Activated naive CD8-positive, alpha-beta T cell treated with anti-CD3 and anti-CD28 coated beads, Interleukin-2, amount 10 ng/mL, durations not matched to agents 7 days and 5 days (primary cell): Measurements from ENCODE around the gene KRTAP25-1. TPM values are rescaled to one million over a fixed set of nuclear protein-coding genes. Genes with fewer than 3 reads are reported as not detected.

Experiments used
- ATAC-seq: fragments of 150-1000 bp; cut with Tn5 transposase; one replicate; pipeline ENCODE4 v1.10.0; 2021; ENCODE audit warnings: low read depth, moderate library complexity
- POLR2A ChIA-PET: fragments of 350-600 bp; sonication (Branson Sonifier 250); formaldehyde crosslinking; loops from one replicate; lab custom pipeline; 2021; ENCODE audit warnings: antibody characterized with exemption; lab: Charles Lee
- DNase-seq: peaks from one replicate; pipeline ENCODE4 v3.0.0; 2021
- H3K27ac Mint-ChIP-seq: one replicate; pipeline ENCODE4 v1.8.0; 2022; ENCODE audit warnings: mild to moderate bottlenecking, mixed read lengths
- H3K27me3 Mint-ChIP-seq: one replicate; pipeline ENCODE4 v1.8.0; 2022; ENCODE audit warnings: mild to moderate bottlenecking, moderate library complexity, mixed read lengths
- H3K36me3 Mint-ChIP-seq: one replicate; pipeline ENCODE4 v1.8.0; 2021; ENCODE audit warnings: mild to moderate bottlenecking, mixed read lengths
- H3K4me1 Mint-ChIP-seq: one replicate; pipeline ENCODE4 v1.8.0; 2021; ENCODE audit warnings: mixed read lengths
- H3K4me3 Mint-ChIP-seq: one replicate; pipeline ENCODE4 v1.8.0; 2022; ENCODE audit warnings: mild to moderate bottlenecking, moderate library complexity, mixed read lengths
- H3K9me3 Mint-ChIP-seq: one replicate; pipeline ENCODE4 v1.8.0; 2021; ENCODE audit warnings: mixed read lengths
- total RNA-seq, 2 experiments: library from RNA; stranded (reverse); gene quantifications; one replicate each; pipeline ENCODE4 v1.2.3, GENCODE V29; 2021

The KRTAP25-1 gene
- total RNA-seq, 2 experiments from 2014 or later = not detected

GRCh38 chr21:30271611-30272010 lies 17.7 kb downstream of the KRTAP25-1 start:
- no peaks in the 10 kb centered on the region for H3K27me3 Mint-ChIP-seq
- DNase-seq (no peak), ATAC-seq (no peak)
- no peak overlapping the region for H3K4me3 Mint-ChIP-seq
- H3K4me1 Mint-ChIP-seq = no peaks in the 10 kb centered on the region
- peaks cover 2% of the 10 kb centered on the region for H3K9me3 Mint-ChIP-seq
- H3K36me3 Mint-ChIP-seq = no peaks in the 10 kb centered on the region
- POLR2A ChIA-PET = no interaction called here
- H3K27ac Mint-ChIP-seq = no peak overlapping the region

GRCh38 chr21:30271156-30271555 lies 18.2 kb downstream of the KRTAP25-1 start:
- POLR2A ChIA-PET = no interaction called here

DNA sequence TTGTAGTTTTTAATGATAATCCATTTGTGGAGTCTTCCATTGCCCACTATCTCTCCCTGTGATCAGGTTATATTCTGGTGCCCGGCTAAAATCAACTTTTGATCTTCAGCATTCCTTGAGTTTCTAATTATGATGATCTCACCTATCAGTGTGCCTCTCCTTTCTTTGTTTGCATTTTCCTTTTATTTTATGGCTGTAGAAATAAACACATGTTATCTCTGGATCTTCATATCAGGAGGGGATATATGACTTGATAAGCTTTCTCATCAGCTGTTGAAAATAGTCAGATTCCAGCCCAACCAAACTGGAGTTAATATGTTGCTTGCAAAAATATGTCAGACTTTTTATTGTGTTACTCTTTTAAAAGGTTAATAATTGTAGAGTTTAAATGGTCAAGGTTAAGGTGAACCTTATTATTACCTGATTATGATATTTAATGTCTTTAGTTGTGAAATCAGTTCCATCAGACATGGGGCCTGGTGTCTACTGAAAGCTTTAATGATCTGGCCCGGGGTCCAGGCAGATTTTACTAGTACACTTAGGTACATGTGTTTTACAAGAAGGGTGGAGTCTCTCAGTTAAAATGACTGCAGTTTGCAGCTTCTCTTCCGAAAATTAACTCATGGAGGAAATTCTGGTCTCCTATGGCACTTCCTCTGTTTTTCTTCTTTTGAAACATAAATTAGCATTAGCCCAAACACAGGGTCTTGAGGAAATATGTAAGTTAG lies 19.3 kb downstream of the KRTAP25-1 start:
- Mint-ChIP-seq H3K9me3 (peaks cover 2% of the 10 kb centered on the region), H3K4me1 (no peaks in the 10 kb centered on the region), H3K27ac (no peak overlapping the region), H3K36me3 (no peaks in the 10 kb centered on the region), H3K4me3 (no peak overlapping the region), H3K27me3 (no peaks in the 10 kb centered on the region)
- ATAC-seq = no peak
- DNase-seq = no peak
- POLR2A ChIA-PET = no interaction called here

More at GRCh38 chr21:30271156-30271555, 18.2 kb downstream of the KRTAP25-1 start:
- ATAC-seq = no peak
- H3K4me3 Mint-ChIP-seq = no peak overlapping the region
- H3K27me3 Mint-ChIP-seq = no peaks in the 10 kb centered on the region
- DNase-seq = no peak
- no peaks in the 10 kb centered on the region for H3K4me1 Mint-ChIP-seq
- peaks cover 2% of the 10 kb centered on the region for H3K9me3 Mint-ChIP-seq
- no peaks in the 10 kb centered on the region for H3K36me3 Mint-ChIP-seq
- no peak overlapping the region for H3K27ac Mint-ChIP-seq

- no peaks in the 10 kb centered on the region for H3K4me1 Mint-ChIP-seq
- POLR2A ChIA-PET = no interaction called here
- ATAC-seq (no peak), DNase-seq (no peak)
- no peak overlapping the region for H3K4me3 Mint-ChIP-seq
- no peaks in the 10 kb centered on the region for H3K9me3 Mint-ChIP-seq
- H3K27ac Mint-ChIP-seq = no peak overlapping the region
- no peaks in the 10 kb centered on the region for H3K27me3 Mint-ChIP-seq
- no peaks in the 10 kb centered on the region for H3K36me3 Mint-ChIP-seq
Measured at GRCh38 chr21:30268608-30269197, 20.6 kb downstream of the KRTAP25-1 start.

- POLR2A ChIA-PET = no interaction called here
- Mint-ChIP-seq H3K4me3 (no peak overlapping the region), H3K27me3 (no peaks in the 10 kb centered on the region), H3K36me3 (no peaks in the 10 kb centered on the region), H3K4me1 (no peaks in the 10 kb centered on the region), H3K9me3 (no peaks in the 10 kb centered on the region), H3K27ac (no peak overlapping the region)
- DNase-seq = no peak
- no peak for ATAC-seq
Measured at GRCh38 chr21:30257773-30258172, 31.5 kb downstream of the KRTAP25-1 start.

- no peaks in the 10 kb centered on the region for H3K4me1 Mint-ChIP-seq
- H3K27me3 Mint-ChIP-seq = no peaks in the 10 kb centered on the region
- ATAC-seq (no peak), DNase-seq (no peak)
- H3K27ac Mint-ChIP-seq = no peak overlapping the region
- no peaks in the 10 kb centered on the region for H3K9me3 Mint-ChIP-seq
- POLR2A ChIA-PET = no interaction called here
- no peak overlapping the region for H3K4me3 Mint-ChIP-seq
- no peaks in the 10 kb centered on the region for H3K36me3 Mint-ChIP-seq
Measured at GRCh38 chr21:30256100-30256499, 33.2 kb downstream of the KRTAP25-1 start.

- H3K4me3 Mint-ChIP-seq = no peak overlapping the region
Measured at GRCh38 chr21:30255679-30256078, 33.6 kb downstream of the KRTAP25-1 start.

DNA sequence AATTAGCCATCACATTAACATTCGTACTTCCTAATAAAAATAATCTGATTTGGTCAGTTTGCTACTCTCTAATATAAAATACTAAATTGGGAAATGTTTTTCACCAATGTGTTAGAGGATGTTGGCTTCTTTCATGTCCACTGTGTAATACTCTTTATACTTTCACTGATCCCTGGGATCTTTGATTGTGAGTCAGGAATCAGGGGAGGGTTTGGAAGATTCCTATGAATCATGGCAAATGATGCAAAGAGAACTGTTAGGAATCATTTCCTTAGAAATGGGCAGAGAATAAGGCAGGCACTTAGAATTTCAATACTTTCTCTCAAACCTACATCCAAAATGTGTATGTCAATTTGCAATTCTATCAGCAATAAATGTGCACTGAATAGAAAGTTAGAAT lies 37.5 kb downstream of the KRTAP25-1 start:
- H3K4me1 Mint-ChIP-seq = no peaks in the 10 kb centered on the region
- no peak overlapping the region for H3K27ac Mint-ChIP-seq
- H3K9me3 Mint-ChIP-seq = no peaks in the 10 kb centered on the region
- no peak overlapping the region for H3K4me3 Mint-ChIP-seq
- no peaks in the 10 kb centered on the region for H3K36me3 Mint-ChIP-seq
- no peak for ATAC-seq
- POLR2A ChIA-PET = no interaction called here
- DNase-seq = no peak
- H3K27me3 Mint-ChIP-seq = no peaks in the 10 kb centered on the region

More at GRCh38 chr21:30255679-30256078, 33.6 kb downstream of the KRTAP25-1 start:
- POLR2A ChIA-PET = no interaction called here
- Mint-ChIP-seq H3K27me3 (no peaks in the 10 kb centered on the region), H3K9me3 (no peaks in the 10 kb centered on the region), H3K27ac (no peak overlapping the region), H3K36me3 (no peaks in the 10 kb centered on the region), H3K4me1 (no peaks in the 10 kb centered on the region)
- no peak for DNase-seq
- ATAC-seq = no peak

- no peaks in the 10 kb centered on the region for H3K4me1 Mint-ChIP-seq
- ATAC-seq (no peak), DNase-seq (no peak)
- no peaks in the 10 kb centered on the region for H3K9me3 Mint-ChIP-seq
- no peak overlapping the region for H3K4me3 Mint-ChIP-seq
- no peaks in the 10 kb centered on the region for H3K36me3 Mint-ChIP-seq
- H3K27me3 Mint-ChIP-seq = no peaks in the 10 kb centered on the region
- H3K27ac Mint-ChIP-seq = peak overlapping the region; percentile 44
- POLR2A ChIA-PET = no interaction called here
Measured at GRCh38 chr21:30249936-30250335, 39.4 kb downstream of the KRTAP25-1 start.

DNA sequence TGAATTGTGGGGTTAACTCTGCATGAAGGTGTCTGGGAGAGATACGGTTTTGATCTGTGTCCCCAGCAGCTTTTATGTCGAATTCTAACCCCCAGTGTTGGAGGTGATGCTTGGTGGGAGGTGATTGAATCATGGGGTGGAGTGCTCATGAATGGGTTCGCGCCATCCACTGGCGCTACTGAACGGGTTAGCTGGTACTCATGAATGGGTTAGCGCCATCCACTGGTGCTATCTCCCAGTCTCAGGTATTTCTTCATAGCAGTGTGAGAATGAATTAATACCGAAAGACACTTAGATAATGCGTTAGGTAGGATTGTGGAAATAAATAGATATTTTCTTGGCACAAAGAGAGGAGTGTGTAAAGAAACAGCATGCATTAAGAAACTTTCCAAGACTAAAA lies 40.5 kb downstream of the KRTAP25-1 start:
- no peaks in the 10 kb centered on the region for H3K4me1 Mint-ChIP-seq
- no peak overlapping the region for H3K4me3 Mint-ChIP-seq
- H3K27ac Mint-ChIP-seq = no peak overlapping the region
- ATAC-seq (no peak), DNase-seq (no peak)
- H3K36me3 Mint-ChIP-seq = no peaks in the 10 kb centered on the region
- POLR2A ChIA-PET = no interaction called here
- H3K27me3 Mint-ChIP-seq = no peaks in the 10 kb centered on the region
- no peaks in the 10 kb centered on the region for H3K9me3 Mint-ChIP-seq

GRCh38 chr21:30245061-30245460 lies 44.3 kb downstream of the KRTAP25-1 start:
- H3K36me3 Mint-ChIP-seq = no peaks in the 10 kb centered on the region
- ATAC-seq (no peak), DNase-seq (no peak)
- POLR2A ChIA-PET = no interaction called here
- H3K9me3 Mint-ChIP-seq = no peaks in the 10 kb centered on the region
- H3K4me3 Mint-ChIP-seq = no peak overlapping the region
- no peak overlapping the region for H3K27ac Mint-ChIP-seq
- H3K27me3 Mint-ChIP-seq = no peaks in the 10 kb centered on the region
- H3K4me1 Mint-ChIP-seq = no peaks in the 10 kb centered on the region

DNA sequence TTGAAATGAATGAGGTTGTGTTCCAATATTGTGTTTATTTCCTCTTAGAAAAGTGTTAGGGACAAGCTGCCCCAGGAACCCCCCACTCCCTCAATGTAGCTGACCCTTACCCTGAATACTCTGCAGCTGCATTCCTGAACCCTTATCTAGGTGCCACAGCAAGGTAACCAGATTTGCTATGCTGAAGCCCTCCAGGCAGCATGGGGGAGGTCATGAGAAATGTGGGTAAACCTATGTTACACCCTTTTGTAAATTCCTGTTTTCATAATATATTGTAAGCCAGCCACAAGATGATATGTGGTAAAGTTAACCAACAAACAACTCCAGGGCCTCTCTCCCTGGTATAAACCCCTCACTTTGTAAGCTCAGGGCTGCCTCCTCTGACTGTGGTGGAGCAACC lies 45.6 kb downstream of the KRTAP25-1 start:
- POLR2A ChIA-PET = no interaction called here
- H3K27me3 Mint-ChIP-seq = no peaks in the 10 kb centered on the region

GRCh38 chr21:30240661-30241060 lies 48.7 kb downstream of the KRTAP25-1 start:
- Mint-ChIP-seq H3K4me1 (no peaks in the 10 kb centered on the region), H3K27ac (no peak overlapping the region), H3K9me3 (no peaks in the 10 kb centered on the region), H3K4me3 (no peak overlapping the region), H3K36me3 (no peaks in the 10 kb centered on the region), H3K27me3 (no peaks in the 10 kb centered on the region)
- DNase-seq = no peak
- no peak for ATAC-seq
- POLR2A ChIA-PET = no interaction called here

More for the DNA sequence above, 45.6 kb downstream of the KRTAP25-1 start:
- Mint-ChIP-seq H3K27ac (no peak overlapping the region), H3K4me3 (no peak overlapping the region), H3K4me1 (no peaks in the 10 kb centered on the region), H3K9me3 (no peaks in the 10 kb centered on the region), H3K36me3 (no peaks in the 10 kb centered on the region)
- ATAC-seq = no peak
- no peak for DNase-seq
